Neutrophil (primary cell): ENCODE results near the gene KRTAP10-1.

ENCODE experiments used
- H3K27ac ChIP-seq: fragments of 200-600 bp; sonication (generic); 2 replicates; pipeline ENCODE4 v1.5.1; 2016; ENCODE audit warnings: mild to moderate bottlenecking, moderate library complexity
- H3K27me3 ChIP-seq: fragments of 200-600 bp; sonication (generic); 2 replicates; pipeline ENCODE4 v1.6.0; 2016; ENCODE audit warnings: mild to moderate bottlenecking
- H3K36me3 ChIP-seq: fragments of 200-600 bp; sonication (generic); 2 replicates; pipeline ENCODE4 v1.5.1; 2017
- H3K4me1 ChIP-seq, 2 experiments: fragments of 200-600 bp in 1 of 2; sonication (generic) in 1 of 2; 1 replicate in 1 of 2; 2 replicates in 1 of 2; pipeline versions ENCODE4 v1.5.1 to v1.6.1; 2013 to 2016; ENCODE audit warnings: low read depth in 1 of 2, low read length in 1 of 2, mild to moderate bottlenecking in 1 of 2, moderate library complexity in 1 of 2; ENCODE audit not compliant: control insufficient read depth in 1 of 2, insufficient read depth in 1 of 2
- H3K4me3 ChIP-seq, 2 experiments: fragments of 200-600 bp in 1 of 2; sonication (generic) in 1 of 2; 1 replicate in 1 of 2; 2 replicates in 1 of 2; pipeline ENCODE4 v1.5.1; 2013 to 2016; ENCODE audit warnings: low read depth in 1 of 2, low read length in 1 of 2, mild to moderate bottlenecking in 1 of 2, moderate library complexity in 1 of 2
- H3K9me3 ChIP-seq: fragments of 200-600 bp; sonication (generic); 2 replicates; pipeline ENCODE4 v1.5.1; 2016
- TF ChIP-seq, protein P1 (sequence below): fragments of 200-600 bp; sonication (generic); IDR thresholded peaks from 2 replicates; pipeline ENCODE4 v1.5.1; 2016; ENCODE audit warnings: antibody characterized with exemption

KRTAP10-1 gene

DNA sequence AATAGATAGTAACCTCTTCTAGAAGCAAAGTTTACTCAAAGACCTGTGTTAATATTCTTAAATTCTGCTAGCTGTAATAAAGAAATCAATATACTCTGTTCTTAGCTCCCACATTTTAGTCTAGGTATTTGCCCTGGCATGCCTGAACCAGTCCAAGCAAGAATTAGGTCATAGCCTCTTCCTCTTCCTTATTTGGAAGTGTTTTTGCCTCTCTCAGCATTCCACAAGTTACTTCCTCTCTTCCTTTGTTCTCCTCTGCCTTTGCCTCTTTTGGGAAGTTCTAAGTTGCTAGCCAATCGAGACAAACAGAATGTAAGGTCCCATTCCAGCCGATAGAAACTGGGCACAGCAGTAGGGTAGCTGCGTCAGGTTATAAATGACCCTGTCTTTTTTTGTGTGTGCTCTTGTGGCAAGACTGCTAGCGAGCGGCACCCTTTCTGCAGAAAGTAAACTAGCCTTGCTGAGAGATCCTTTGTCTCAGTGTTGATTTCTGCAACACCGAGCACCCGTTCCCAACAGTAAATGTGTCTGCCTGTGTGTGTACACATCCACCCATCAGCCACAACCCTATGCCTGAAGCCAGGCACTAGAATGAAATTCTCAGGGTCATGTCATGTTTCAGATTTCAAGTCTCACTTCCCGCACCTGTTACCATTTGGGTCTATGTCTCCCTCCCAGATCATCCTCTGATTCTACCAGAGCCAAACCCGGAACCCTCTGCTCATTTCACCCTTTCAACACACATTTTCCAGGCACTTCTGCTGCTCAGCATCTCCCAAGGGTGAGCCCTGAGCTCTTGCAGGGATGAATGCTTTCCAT is 47.2 kb downstream of the KRTAP10-1 start:
- no peaks in the 10 kb centered on the region for H3K4me1 ChIP-seq
- H3K9me3 ChIP-seq: peaks cover 3% of the 10 kb centered on the region
- no peak overlapping the region for H3K27ac ChIP-seq
- TF ChIP-seq, protein P1, sequence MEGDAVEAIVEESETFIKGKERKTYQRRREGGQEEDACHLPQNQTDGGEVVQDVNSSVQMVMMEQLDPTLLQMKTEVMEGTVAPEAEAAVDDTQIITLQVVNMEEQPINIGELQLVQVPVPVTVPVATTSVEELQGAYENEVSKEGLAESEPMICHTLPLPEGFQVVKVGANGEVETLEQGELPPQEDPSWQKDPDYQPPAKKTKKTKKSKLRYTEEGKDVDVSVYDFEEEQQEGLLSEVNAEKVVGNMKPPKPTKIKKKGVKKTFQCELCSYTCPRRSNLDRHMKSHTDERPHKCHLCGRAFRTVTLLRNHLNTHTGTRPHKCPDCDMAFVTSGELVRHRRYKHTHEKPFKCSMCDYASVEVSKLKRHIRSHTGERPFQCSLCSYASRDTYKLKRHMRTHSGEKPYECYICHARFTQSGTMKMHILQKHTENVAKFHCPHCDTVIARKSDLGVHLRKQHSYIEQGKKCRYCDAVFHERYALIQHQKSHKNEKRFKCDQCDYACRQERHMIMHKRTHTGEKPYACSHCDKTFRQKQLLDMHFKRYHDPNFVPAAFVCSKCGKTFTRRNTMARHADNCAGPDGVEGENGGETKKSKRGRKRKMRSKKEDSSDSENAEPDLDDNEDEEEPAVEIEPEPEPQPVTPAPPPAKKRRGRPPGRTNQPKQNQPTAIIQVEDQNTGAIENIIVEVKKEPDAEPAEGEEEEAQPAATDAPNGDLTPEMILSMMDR: no peak
- no peaks in the 10 kb centered on the region for H3K36me3 ChIP-seq
- no peak overlapping the region for H3K4me3 ChIP-seq
- H3K27me3 ChIP-seq: peaks cover 30% of the 10 kb centered on the region

DNA sequence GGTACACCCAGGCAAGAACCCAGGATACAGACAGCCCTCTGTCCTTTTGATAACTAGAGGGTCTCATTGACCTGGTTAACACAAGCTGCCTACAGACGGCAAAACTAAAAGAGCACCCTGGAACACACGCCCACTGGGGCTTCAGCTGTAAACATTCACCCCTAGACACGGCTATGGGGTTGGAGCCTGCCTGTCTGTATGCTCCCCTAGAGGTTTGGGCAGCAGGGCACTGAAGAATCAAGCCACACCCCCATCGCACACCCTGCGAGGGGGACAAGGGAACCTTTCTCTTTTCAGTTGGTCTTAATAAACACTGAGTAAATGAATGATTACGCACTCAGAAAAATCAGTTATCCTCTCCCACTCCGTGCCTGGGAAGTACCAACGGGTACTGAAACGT is 49.2 kb downstream of the KRTAP10-1 start:
- Histone ChIP-seq H3K9me3 (peaks cover 3% of the 10 kb centered on the region), H3K27ac (no peak overlapping the region)

GRCh38 chr21:44490405-44490804 is 49.6 kb downstream of the KRTAP10-1 start:
- Histone ChIP-seq H3K9me3 (peaks cover 3% of the 10 kb centered on the region), H3K27ac (no peak overlapping the region), H3K36me3 (no peaks in the 10 kb centered on the region), H3K4me3 (no peak overlapping the region), H3K4me1 (no peaks in the 10 kb centered on the region), H3K27me3 (peaks cover 12% of the 10 kb centered on the region)
- TF ChIP-seq, protein P1: no peak

More for the DNA sequence above, 49.2 kb downstream of the KRTAP10-1 start:
- TF ChIP-seq, protein P1: no peak
- no peaks in the 10 kb centered on the region for H3K4me1 ChIP-seq
- no peaks in the 10 kb centered on the region for H3K36me3 ChIP-seq
- H3K27me3 ChIP-seq: peaks cover 12% of the 10 kb centered on the region
- H3K4me3 ChIP-seq: no peak overlapping the region

- Histone ChIP-seq H3K4me3 (no peak overlapping the region), H3K9me3 (peaks cover 3% of the 10 kb centered on the region), H3K4me1 (no peaks in the 10 kb centered on the region), H3K27me3 (peaks cover 15% of the 10 kb centered on the region), H3K36me3 (no peaks in the 10 kb centered on the region), H3K27ac (no peak overlapping the region)
- TF ChIP-seq, protein P1: no peak
These were observed 50.0 kb downstream of the KRTAP10-1 start for GRCh38 chr21:44489962-44490361.
